Epidermal melanocyte (primary cell): ENCODE results near the gene CYLC2.

ENCODE experiments used
- DNase-seq: peaks from one replicate; pipeline ENCODE4 v3.0.0; 2011; ENCODE audit warnings: low spot score; ENCODE audit not compliant: insufficient read length

The CYLC2 gene, protein sequence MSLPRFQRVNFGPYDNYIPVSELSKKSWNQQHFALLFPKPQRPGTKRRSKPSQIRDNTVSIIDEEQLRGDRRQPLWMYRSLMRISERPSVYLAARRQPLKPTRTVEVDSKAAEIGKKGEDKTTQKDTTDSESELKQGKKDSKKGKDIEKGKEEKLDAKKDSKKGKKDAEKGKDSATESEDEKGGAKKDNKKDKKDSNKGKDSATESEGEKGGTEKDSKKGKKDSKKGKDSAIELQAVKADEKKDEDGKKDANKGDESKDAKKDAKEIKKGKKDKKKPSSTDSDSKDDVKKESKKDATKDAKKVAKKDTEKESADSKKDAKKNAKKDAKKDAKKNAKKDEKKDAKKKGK

DNA sequence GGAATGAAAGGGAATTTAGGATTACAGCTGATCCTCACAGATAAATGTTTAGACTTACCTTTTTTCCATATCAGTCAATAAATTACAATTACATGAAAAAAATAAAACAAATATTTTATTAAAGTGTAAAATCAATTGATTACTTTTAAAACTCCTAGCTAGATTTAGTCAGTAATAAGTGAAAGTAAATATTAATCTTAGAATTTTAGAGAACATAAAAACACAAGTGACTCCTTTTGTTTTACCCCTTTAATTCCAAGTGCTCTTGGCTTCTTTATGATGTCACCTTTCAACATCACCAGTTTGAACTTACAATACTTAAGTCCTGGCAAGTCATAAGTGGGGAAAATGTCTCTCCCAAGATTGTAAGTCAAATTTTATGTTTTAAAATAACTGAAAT lies at the start of gene CYLC2:
Gene CYLC2, plus strand, starts transcription at position 301 of the 400 bp plus-strand sequence. Its CDS starts 48 bp downstream, at position 349.
- no peak for DNase-seq

DNA sequence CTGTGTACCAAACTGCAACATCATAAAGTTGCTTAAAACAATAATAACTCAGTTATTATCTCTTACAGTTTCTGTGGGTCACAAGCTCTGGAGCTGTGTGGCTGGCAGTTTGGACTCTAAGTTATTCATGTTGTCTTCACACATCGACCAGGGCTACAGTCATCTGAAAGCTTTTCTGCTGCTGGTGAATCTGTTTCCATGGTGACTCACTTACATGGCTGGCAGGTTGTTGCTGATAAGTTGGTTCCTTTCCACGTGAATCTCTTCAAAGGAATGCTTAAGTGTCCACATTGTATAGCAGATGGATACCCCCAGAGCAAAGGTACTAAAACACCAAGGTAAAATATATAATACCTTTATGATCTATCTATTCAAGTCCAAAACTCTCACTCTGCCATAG lies 44.8 kb upstream of the CYLC2 start:
- DNase-seq, result no peak

DNA sequence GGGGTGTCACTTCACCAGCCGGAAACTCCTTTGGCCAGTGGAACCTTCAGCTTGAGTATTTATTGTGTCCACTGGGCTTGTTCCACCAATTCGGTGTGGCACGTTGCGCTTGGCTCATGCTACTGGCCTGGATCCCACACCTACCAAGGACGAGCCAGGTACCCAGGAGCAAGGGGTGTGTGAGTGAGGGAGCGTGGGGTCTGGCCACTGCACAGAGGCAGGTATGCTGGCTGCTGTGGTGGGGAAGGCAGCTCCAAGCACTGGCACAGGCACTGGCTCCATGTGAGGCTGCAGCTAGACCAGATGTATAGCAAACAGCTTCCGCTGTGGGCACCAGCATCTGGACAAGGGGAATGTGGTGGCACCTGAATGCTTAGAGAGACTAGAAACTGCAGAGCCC lies 28.1 kb upstream of the CYLC2 start:
- no peak for DNase-seq

DNA sequence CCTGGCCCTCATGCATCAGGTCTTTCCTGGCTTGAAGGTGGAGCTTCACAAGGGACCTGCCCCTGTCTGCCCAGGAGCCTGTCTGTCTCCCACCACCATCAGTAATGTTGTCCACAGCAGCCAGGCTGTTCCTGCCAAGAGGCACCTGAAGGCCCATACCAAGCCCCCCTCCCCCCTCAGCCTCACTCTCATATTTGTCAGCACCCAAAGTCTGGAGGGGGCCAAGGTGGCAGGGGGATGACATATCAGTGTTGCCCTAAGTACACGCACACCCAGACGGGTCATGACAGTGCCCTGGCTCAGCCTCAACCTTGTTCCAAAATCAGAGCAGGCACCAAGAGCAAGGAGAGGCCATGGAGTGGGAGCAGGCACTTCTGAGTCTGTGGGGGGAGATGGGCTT lies 27.2 kb upstream of the CYLC2 start:
- no peak for DNase-seq

DNA sequence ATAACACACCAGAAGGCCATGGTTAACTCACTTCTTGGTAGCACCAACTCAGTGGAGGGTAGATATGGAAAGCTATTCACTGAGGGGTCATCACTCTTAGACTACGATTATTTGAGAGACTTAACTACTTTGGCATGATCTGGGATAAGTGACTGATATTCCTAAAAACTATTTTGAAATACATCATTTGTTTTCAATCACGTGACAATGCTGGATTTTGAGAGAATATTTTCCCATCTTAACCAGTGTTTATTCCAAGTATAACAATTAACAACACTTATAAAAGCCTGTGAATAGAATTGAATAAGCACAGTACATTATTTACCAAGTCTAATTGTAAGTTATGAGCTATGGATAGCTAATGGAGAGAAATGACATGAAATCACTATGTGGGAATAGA lies 22.4 kb upstream of the CYLC2 start:
- no peak for DNase-seq

DNA sequence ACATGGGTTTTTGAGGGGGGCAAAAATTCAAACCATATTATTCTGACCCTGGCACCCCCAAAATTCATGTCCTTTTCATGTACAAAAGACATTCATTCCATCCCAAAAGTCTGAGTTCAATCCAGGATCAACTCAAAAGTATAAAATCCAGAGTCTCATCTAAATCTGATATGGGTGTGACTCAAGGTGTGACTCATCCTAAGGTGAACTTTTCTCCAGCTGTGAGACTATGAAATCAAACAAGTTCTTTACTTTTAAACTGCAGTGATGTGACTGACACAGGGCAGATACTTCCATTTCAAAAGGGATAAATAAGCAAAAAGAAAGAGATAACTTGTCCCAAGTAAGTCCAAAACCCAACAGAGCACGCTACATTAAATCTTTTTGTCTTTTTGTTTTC lies 20.6 kb upstream of the CYLC2 start:
- no peak for DNase-seq

DNA sequence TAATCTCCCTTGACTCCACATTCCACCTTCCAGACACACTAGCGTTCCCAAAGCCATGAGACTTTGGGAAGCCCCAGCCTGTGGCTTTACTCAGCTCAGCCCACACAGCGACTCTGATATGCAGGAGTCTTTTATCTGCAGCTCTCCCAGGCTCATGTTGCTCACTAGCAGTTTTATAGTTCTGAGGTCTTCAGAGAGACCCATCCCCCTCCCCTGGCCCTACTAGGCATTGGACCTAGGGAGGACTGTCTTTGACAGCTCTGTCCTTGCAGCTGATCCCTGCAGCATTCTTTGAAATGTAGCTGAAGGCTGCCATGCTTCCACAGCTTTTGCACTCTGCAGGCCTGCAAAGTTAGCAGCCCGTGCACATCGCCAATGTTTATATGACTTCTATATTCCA lies 19.9 kb upstream of the CYLC2 start:
- no peak for DNase-seq

DNA sequence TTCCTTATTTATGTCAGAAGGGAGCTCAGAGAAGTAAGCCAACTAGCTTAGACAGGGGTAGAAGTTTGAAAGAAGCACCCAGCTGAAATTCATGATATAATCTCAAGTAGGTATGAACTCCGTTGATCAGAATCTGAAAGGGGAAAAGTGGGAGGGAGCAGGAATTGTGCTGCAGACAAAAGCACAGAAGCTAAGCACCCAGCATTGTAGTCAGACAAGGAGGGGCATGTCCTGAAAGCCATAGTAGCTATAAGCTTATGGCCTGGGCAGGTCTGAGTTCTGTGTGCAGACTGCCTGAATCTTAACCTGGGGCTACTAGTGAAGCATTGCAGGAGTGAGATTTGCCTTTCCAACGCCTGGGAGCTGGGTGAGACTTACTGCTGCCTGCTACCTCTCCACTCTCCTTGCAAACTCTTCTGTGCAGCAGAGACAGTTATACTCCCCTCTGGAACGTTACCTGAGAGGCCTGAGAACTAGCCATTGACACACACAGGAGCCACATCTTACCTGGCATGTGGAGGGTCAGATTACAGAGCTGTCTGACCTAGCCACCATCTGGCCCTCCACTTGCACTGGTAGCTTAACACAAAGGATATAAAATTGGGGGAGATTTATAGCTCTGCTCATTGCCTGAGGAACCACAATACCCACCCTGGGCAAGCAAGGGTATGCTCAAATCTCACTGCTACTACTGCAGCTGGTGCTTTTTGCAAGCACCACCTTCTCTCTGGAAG lies 9.8 kb upstream of the CYLC2 start:
- no peak for DNase-seq

DNA sequence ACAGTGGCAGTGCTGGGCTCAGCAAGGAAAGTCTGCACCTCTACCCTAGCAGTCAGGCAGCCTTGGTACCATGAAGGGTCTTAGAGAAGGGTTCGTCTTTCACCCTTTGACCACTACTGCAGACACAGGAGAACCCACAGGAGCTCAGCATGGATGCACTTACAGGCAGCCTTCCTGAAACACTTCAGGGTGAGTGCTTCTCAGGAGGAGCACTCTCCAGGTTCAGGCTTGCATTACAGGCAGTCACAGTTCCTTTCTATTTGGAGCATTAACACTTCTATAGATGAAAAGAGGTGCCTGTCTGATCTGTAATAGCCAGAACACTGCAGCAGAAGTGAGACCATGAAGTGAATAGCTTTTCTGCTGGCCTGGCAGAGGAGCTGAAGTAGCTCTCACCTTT lies 8.7 kb upstream of the CYLC2 start:
- DNase-seq, result no peak

DNA sequence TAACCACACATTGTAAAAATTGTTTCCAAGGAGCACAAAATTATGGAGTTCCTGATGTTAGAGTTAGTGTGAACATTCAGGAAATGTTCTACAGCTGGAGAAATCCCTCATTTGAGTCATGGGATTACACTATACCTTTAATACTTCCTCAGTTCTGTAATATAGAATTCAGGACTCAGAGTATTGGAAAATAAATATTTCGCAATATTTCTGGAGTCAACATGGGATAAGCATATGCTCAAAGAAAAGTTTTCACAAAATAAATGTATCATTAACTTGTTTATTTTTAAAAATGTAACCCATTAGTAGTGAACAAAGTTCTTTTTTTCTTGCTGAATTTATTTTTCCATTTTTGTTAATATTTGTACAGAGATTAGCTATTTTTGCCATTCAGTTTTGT lies 8.6 kb downstream of the CYLC2 start:
- no peak for DNase-seq

DNA sequence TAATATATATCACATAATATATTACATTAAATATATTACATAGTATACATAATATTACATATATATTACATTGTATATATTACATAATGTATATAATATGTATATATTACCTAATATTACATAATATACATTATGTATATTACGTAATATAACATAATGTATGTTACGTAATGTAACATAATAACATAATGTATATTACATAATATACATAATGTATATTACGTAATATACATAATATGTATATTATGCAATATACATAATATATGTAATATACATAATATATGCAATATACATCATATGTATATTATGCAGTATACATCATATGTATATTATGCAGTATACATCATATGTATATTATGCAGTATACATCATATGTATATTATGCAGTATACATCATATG lies 19.1 kb downstream of the CYLC2 start:
- no peak for DNase-seq

DNA sequence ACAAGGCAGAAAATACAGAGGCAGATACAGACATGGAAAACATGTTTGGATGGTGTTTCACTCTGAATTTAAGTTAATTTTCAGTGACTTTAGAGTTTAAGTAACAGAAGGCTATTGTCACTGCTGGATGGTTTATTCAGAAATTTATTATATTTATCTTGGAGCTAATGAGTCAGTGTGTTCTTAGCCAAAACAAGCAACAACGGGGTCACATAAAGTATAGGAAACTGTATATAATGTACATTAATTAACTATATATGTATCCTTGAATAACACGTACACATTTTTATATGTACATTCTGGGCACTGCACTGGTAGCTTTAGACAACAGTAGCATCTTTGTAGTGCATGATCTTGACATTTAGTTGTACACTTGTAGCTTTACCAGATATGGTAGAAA lies 30.7 kb downstream of the CYLC2 start:
- DNase-seq, result no peak

DNA sequence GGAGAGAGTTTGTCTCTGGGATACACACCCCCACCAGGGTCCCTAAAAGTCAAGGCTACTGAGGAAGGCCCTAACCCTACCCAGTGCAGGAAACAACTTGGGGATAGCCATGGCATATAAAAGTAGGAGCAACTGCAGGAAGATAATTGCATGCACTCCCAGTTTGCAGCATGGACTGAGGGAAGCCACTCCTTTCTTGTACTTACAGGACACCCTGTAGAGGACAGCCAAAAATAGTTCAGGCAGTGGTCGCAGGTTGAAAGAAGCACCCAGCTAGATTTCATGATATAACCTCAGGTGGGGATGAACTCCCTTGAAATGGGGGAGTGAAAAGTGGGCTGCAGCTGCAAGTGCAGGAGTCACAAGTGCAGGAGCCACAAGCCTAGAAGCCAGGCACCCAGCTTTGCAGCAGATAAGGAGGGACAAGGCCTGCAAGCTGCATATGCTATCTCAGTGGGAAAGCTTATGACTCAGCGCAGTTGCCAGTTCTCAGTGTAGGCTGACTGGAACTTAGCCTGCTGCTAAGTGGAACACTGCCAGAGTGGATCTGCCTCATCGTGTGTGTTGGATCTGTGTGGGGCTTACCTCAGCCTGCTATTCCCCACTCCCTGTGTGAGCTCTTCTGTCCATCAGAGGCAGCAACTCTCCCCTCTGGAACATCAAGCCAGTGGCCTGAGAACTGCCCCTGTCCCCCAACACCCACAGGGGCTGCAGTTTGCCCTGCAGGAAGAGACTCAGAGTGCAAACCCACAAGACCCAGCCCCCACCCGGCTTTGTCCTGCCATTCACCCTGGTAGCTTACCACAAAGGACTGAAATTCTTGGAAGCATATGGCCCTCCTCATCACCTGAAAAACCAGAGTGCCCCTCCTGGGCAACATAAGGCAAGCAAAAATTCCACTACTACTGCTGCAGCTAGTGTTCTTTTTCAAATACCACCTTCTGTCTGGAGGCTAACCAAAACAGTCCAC lies 42.7 kb downstream of the CYLC2 start:
- DNase-seq, result no peak

DNA sequence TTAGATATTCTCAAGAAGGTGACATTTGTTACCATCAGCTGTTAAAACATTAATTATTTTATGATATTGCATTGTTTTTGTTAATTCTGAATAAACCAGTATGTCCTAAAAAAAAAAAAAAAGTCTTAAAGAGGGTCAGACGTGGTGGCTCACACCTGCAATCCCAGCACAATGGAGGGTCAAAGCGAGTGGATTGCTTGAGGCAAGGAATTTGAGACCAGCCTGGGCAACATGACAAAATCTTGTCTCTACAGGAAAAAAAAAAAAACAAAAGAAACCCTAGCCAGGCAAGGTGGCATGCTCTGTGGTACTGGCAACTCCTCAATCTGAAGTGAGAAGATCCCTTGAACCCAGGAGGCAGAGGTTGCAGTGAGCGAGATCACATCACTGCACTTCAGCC lies 46.8 kb downstream of the CYLC2 start:
- no peak for DNase-seq
